HG02938 (cell line): ENCODE measurements around the gene FYN.
"Not testable (repeated sequence)": the region's sequence is repeated elsewhere in the genome, so short reads cannot be mapped to it uniquely, and the experiment has no call there.

Experiments used
- ATAC-seq: cut with Tn5 transposase; IDR thresholded peaks from one replicate; pipeline ENCODE4 v1.9.1; 2021; ENCODE audit warnings: mild to moderate bottlenecking, moderate library complexity; ENCODE audit not compliant: unreplicated experiment

FYN gene

GRCh38 chr6:111642463-111643158 is 230.6 kb downstream of the FYN start:
- no peak for ATAC-seq

GRCh38 chr6:111639266-111639665 is 234.0 kb downstream of the FYN start:
- no peak for ATAC-seq

- ATAC-seq = not testable (repeated sequence)
These were observed 238.3 kb downstream of the FYN start for GRCh38 chr6:111634981-111635380.

- ATAC-seq = no peak
These were observed 239.4 kb downstream of the FYN start for GRCh38 chr6:111633822-111634221.

- ATAC-seq = no peak
These were observed 240.6 kb downstream of the FYN start for GRCh38 chr6:111632468-111633247.

- no peak for ATAC-seq
These were observed 241.3 kb downstream of the FYN start for GRCh38 chr6:111631903-111632460.

GRCh38 chr6:111631018-111631417 is 242.2 kb downstream of the FYN start:
- no peak for ATAC-seq

- no peak for ATAC-seq
These were observed 245.0 kb downstream of the FYN start for GRCh38 chr6:111628142-111628850.

GRCh38 chr6:111626441-111626840 is 246.8 kb downstream of the FYN start:
- no peak for ATAC-seq

GRCh38 chr6:111625461-111626391 is 247.5 kb downstream of the FYN start:
- no peak for ATAC-seq

- no peak for ATAC-seq
These were observed 248.2 kb downstream of the FYN start for GRCh38 chr6:111625099-111625416.

GRCh38 chr6:111624401-111625098 is 248.7 kb downstream of the FYN start:
- ATAC-seq = no peak

GRCh38 chr6:111623046-111623718 is 250.1 kb downstream of the FYN start:
- no peak for ATAC-seq

- ATAC-seq = no peak
These were observed 253.1 kb downstream of the FYN start for GRCh38 chr6:111620169-111620568.

GRCh38 chr6:111618407-111618806 is 254.8 kb downstream of the FYN start:
- ATAC-seq = no peak

- ATAC-seq = no peak
These were observed 256.1 kb downstream of the FYN start for GRCh38 chr6:111617149-111617548.

- ATAC-seq = no peak
These were observed 257.2 kb downstream of the FYN start for GRCh38 chr6:111615916-111616612.

- no peak for ATAC-seq
These were observed 258.2 kb downstream of the FYN start for GRCh38 chr6:111614833-111615582.
